ENCODE measurements around the gene ITGA3. TPM values are rescaled to one million over a fixed set of nuclear protein-coding genes. Genes with fewer than 3 reads are reported as not detected.

ITGA3 gene
- total and polyA plus RNA-seq, 2 of the 13 experiments (the other 11 are each of a cell fraction or from before 2014, with no cell fraction given), result 0.48 to 0.69 TPM

DNA sequence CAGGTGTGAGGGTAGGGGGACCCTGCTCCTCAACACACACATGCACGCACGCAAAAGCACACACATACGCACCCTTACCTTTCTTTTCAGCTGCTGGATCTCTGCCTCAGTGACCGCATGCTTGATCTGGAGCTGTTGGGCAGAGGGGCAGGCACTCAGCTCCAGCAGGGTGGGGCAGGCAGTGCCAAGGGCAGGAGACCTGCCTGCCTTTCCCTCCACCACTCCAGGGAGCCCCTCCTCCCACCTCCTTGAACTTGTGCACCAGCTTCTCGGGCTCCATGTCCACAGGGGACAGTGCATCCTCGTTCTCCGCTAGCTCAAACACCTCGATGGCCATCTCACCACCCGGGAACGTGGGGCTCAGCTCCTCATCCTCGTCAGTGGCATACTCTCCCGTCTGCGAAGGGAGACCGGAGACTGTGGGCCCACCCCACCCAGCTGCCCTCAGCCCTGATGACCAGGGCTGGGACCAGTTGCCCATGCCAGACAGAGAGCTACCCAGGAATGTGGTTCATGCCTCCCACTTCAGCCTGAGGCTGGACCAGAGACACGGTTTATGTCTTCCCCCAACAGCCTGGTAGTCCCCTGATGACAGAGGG is 83.4 kb downstream of the ITGA3 start (continued):
- TF ChIP-seq, protein P1, sequence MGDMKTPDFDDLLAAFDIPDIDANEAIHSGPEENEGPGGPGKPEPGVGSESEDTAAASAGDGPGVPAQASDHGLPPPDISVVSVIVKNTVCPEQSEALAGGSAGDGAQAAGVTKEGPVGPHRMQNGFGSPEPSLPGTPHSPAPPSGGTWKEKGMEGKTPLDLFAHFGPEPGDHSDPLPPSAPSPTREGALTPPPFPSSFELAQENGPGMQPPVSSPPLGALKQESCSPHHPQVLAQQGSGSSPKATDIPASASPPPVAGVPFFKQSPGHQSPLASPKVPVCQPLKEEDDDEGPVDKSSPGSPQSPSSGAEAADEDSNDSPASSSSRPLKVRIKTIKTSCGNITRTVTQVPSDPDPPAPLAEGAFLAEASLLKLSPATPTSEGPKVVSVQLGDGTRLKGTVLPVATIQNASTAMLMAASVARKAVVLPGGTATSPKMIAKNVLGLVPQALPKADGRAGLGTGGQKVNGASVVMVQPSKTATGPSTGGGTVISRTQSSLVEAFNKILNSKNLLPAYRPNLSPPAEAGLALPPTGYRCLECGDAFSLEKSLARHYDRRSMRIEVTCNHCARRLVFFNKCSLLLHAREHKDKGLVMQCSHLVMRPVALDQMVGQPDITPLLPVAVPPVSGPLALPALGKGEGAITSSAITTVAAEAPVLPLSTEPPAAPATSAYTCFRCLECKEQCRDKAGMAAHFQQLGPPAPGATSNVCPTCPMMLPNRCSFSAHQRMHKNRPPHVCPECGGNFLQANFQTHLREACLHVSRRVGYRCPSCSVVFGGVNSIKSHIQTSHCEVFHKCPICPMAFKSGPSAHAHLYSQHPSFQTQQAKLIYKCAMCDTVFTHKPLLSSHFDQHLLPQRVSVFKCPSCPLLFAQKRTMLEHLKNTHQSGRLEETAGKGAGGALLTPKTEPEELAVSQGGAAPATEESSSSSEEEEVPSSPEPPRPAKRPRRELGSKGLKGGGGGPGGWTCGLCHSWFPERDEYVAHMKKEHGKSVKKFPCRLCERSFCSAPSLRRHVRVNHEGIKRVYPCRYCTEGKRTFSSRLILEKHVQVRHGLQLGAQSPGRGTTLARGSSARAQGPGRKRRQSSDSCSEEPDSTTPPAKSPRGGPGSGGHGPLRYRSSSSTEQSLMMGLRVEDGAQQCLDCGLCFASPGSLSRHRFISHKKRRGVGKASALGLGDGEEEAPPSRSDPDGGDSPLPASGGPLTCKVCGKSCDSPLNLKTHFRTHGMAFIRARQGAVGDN (CRISPR knock-in tag; IDR thresholded peaks at IDR 0.05), result 0 out of 2 replicates have a peak, but pooled peaks have one; percentile 4
- TF ChIP-seq ZNF12 (CRISPR knock-in tag; IDR thresholded peaks at IDR 0.05), result no peak
- no peak for TF ChIP-seq ZNF441 (CRISPR knock-in tag; IDR thresholded peaks at IDR 0.05; ENCODE audit: borderline replicate concordance)
- TF ChIP-seq, protein P2, sequence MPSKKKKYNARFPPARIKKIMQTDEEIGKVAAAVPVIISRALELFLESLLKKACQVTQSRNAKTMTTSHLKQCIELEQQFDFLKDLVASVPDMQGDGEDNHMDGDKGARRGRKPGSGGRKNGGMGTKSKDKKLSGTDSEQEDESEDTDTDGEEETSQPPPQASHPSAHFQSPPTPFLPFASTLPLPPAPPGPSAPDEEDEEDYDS (CRISPR knock-in tag; IDR thresholded peaks at IDR 0.05), result no peak
- no peak for TF ChIP-seq ZNF768 (CRISPR knock-in tag; IDR thresholded peaks at IDR 0.05)
- TF ChIP-seq POGZ (CRISPR knock-in tag; IDR thresholded peaks at IDR 0.05), result no peak
- no peak for TF ChIP-seq FOXA3 (CRISPR knock-in tag; IDR thresholded peaks at IDR 0.05)
- no peak for TF ChIP-seq FOXJ3 (CRISPR knock-in tag; IDR thresholded peaks at IDR 0.05; ENCODE audit: borderline replicate concordance)
- no peak for TF ChIP-seq ZBTB8A (CRISPR knock-in tag; IDR thresholded peaks at IDR 0.05; ENCODE audit: borderline replicate concordance, low read depth)
- no peak for TF ChIP-seq GATA4 (IDR thresholded peaks at IDR 0.05; ENCODE audit: borderline replicate concordance, low read depth)

Other genes with a start within 250 kb of the ITGA3 start
- not detected in 2 replicates for gene TAC4, start 208.0 kb upstream of the ITGA3 start, total RNA-seq (2016; rRNA removed; fragmentation: Illumina TruSeq; extraction: Trizol)
- not detected in 2 replicates for gene TAC4, start 208.0 kb upstream of the ITGA3 start, polyA plus RNA-seq (2011; rRNA removed)
- 0.51 and 0.55 TPM in 2 replicates for gene DLX4, start 86.9 kb upstream of the ITGA3 start, total RNA-seq (2016; rRNA removed; fragmentation: Illumina TruSeq; extraction: Trizol)
- gene DLX4, start 86.9 kb upstream of the ITGA3 start, polyA plus RNA-seq (2011; rRNA removed), result 2.3 and 2.5 TPM in 2 replicates
- gene DLX3, start 60.9 kb upstream of the ITGA3 start, total RNA-seq (2016; rRNA removed; fragmentation: Illumina TruSeq; extraction: Trizol), result not detected in 2 replicates
- gene DLX3, start 60.9 kb upstream of the ITGA3 start, polyA plus RNA-seq (2011; rRNA removed), result 0.03 and 0.05 TPM in 2 replicates
- gene PDK2, start 39.2 kb downstream of the ITGA3 start, total RNA-seq (2016; rRNA removed; fragmentation: Illumina TruSeq; extraction: Trizol), result 18.5 and 19.2 TPM in 2 replicates
- 59.7 and 66.6 TPM in 2 replicates for gene PDK2, start 39.2 kb downstream of the ITGA3 start, polyA plus RNA-seq (2011; rRNA removed)
- gene SAMD14, start 74.0 kb downstream of the ITGA3 start, total RNA-seq (2016; rRNA removed; fragmentation: Illumina TruSeq; extraction: Trizol), result 0.07 TPM in 1 of 2 replicates, not detected in the other
- gene SAMD14, start 74.0 kb downstream of the ITGA3 start, polyA plus RNA-seq (2011; rRNA removed), result 0.22 TPM in 1 of 2 replicates, not detected in the other
- gene PPP1R9B, start 94.6 kb downstream of the ITGA3 start, total RNA-seq (2016; rRNA removed; fragmentation: Illumina TruSeq; extraction: Trizol), result 11.0 and 15.8 TPM in 2 replicates
- gene PPP1R9B, start 94.6 kb downstream of the ITGA3 start, polyA plus RNA-seq (2011; rRNA removed), result 8.7 and 9.4 TPM in 2 replicates
- not detected in 2 replicates for gene SGCA, start 109.9 kb downstream of the ITGA3 start, total RNA-seq (2016; rRNA removed; fragmentation: Illumina TruSeq; extraction: Trizol)
- not detected in 2 replicates for gene SGCA, start 109.9 kb downstream of the ITGA3 start, polyA plus RNA-seq (2011; rRNA removed)
- 0.17 TPM in 1 of 2 replicates, not detected in the other for gene COL1A1, start 145.5 kb downstream of the ITGA3 start, total RNA-seq (2016; rRNA removed; fragmentation: Illumina TruSeq; extraction: Trizol)
- gene COL1A1, start 145.5 kb downstream of the ITGA3 start, polyA plus RNA-seq (2011; rRNA removed), result 0.05 and 0.14 TPM in 2 replicates
- gene TMEM92, start 218.4 kb downstream of the ITGA3 start, total RNA-seq (2016; rRNA removed; fragmentation: Illumina TruSeq; extraction: Trizol), result not detected in 2 replicates
- 0.07 and 0.10 TPM in 2 replicates for gene TMEM92, start 218.4 kb downstream of the ITGA3 start, polyA plus RNA-seq (2011; rRNA removed)